Neural crest cell (in vitro differentiated cells): ENCODE data around the gene TSPAN8. TPM values are rescaled to one million over a fixed set of nuclear protein-coding genes. Genes with fewer than 3 reads are reported as not detected.

Experiments
- DNase-seq: peaks from one replicate; pipeline ENCODE4 v3.0.0; 2021; ENCODE audit warnings: low read depth, mixed read lengths, low spot score
- H3K27ac Mint-ChIP-seq: one replicate; pipeline ENCODE4 v1.8.0; 2021; ENCODE audit warnings: mild to moderate bottlenecking, mixed read lengths; ENCODE audit not compliant: unreplicated experiment
- H3K27me3 Mint-ChIP-seq: 2 replicates; pipeline ENCODE4 v1.8.0; 2021; ENCODE audit warnings: low read depth, mild to moderate bottlenecking, mixed read lengths
- H3K36me3 Mint-ChIP-seq: 2 replicates; pipeline ENCODE4 v1.8.0; 2021; ENCODE audit warnings: low read depth, mild to moderate bottlenecking, mixed read lengths
- H3K4me1 Mint-ChIP-seq: 2 replicates; pipeline ENCODE4 v1.8.0; 2021; ENCODE audit warnings: mixed read lengths
- H3K4me3 Mint-ChIP-seq: one replicate; pipeline ENCODE4 v1.8.0; 2021; ENCODE audit warnings: mild to moderate bottlenecking, mixed read lengths
- H3K9me3 Mint-ChIP-seq: 2 replicates; pipeline ENCODE4 v1.8.0; 2021; ENCODE audit warnings: mixed read lengths
- CTCF ChIP-seq: fragments of 200-600 bp; sonication (generic); conservative IDR thresholded peaks from 2 replicates; pipeline ENCODE4 v1.5.0; 2021; ENCODE audit warnings: antibody characterized with exemption, mild to moderate bottlenecking
- total RNA-seq: library from RNA; stranded (reverse); gene quantifications from 2 replicates; pipeline ENCODE4 v1.2.1, GENCODE V29; 2021

Gene TSPAN8
- total RNA-seq, 1 donor from 2014 or later: not detected

DNA sequence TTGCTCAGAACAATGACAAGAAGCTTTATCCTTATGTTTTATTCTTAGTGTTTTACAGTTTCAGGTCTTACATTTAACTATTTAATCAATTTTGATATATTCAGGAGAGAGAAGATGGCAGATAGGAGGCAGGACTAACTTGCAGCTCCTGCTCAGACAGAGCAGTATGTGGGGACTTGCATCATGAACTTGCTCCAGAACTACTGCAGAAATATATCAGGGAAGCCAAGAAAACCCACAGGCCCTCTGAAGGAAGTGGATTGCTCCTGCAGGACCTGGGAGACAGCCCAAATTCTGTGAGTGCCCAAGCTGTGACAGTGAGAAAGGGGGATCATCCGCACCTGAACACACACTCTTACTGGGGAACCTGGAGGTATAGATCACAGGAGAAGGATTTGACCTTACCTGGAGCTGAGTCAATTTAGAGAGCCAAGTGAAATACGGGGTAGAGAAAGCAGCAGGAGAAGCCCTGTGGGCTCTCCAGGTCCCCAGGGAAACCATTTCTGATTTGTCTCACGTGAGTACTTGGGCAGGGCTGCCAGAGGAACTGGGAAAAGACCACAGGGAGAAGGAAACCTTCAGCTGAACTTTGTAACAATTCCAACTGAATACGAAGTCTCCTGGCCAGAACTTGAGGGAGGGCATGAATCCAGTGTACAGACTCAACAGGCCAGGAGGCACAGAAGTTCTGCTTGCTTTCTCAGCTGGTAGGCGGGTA is 28.9 kb upstream of the TSPAN8 start:
- DNase-seq: no peak
- Mint-ChIP-seq H3K27me3 (no peaks in the 10 kb centered on the region), H3K4me3 (no peak overlapping the region), H3K27ac (no peak overlapping the region), H3K36me3 (no peaks in the 10 kb centered on the region), H3K9me3 (no peaks in the 10 kb centered on the region), H3K4me1 (no peaks in the 10 kb centered on the region)
- TF ChIP-seq CTCF: no peak

DNA sequence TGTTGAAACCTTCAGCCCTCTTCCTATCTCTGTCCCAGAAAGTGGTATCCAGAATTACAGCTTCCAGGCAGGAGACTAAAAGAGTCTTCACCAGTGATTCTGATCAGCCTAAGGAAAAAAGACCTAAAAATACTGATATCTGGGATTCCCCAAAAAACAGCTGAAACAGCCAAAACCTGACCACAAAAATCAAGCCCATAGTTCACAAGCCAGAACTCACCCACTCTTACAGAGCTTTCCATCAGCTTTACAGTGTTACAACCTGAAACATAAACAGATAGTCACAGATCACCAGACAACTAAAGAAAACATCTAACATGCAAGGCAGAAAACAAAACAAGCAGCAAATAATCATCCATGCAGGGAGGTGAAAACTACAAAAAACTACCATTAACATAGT is 26.0 kb upstream of the TSPAN8 start:
- Mint-ChIP-seq H3K4me1 (no peaks in the 10 kb centered on the region), H3K27me3 (no peaks in the 10 kb centered on the region), H3K36me3 (no peaks in the 10 kb centered on the region), H3K27ac (no peak overlapping the region), H3K9me3 (peaks cover 5% of the 10 kb centered on the region), H3K4me3 (no peak overlapping the region)
- no peak for DNase-seq
- no peak for TF ChIP-seq CTCF

- Mint-ChIP-seq H3K4me1 (no peaks in the 10 kb centered on the region), H3K36me3 (no peaks in the 10 kb centered on the region), H3K27me3 (no peaks in the 10 kb centered on the region), H3K4me3 (no peak overlapping the region), H3K27ac (no peak overlapping the region), H3K9me3 (peaks cover 5% of the 10 kb centered on the region)
- no peak for DNase-seq
- no peak for TF ChIP-seq CTCF
Observed at GRCh38 chr12:71183018-71183417, 25.2 kb upstream of the TSPAN8 start.

- no peak overlapping the region for H3K4me3 Mint-ChIP-seq
Observed at GRCh38 chr12:71178162-71178561, 20.4 kb upstream of the TSPAN8 start.

DNA sequence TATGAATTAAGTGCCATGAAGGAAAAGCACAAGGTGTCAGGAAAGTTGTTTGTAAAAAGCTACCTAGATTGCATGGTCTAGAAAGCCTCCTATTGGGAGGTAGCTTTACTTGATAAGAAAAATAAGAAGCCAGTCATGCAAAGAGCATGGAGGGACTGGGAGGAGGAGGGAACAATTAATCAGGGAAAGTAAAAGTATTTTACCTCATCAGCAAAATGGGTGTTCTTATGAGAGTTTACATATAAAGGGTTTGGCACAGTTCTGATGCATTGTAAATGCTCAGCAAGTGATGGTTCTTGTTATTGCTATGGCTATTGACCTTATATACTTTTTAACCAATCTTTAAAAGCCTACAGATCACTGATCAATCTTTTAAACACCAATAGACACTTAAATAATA is 17.0 kb upstream of the TSPAN8 start:
- Mint-ChIP-seq H3K27me3 (no peaks in the 10 kb centered on the region), H3K9me3 (peaks cover 4% of the 10 kb centered on the region), H3K4me3 (no peak overlapping the region), H3K27ac (no peak overlapping the region), H3K36me3 (no peaks in the 10 kb centered on the region), H3K4me1 (no peaks in the 10 kb centered on the region)
- DNase-seq: no peak
- no peak for TF ChIP-seq CTCF

More at GRCh38 chr12:71178162-71178561, 20.4 kb upstream of the TSPAN8 start:
- H3K4me1 Mint-ChIP-seq: no peaks in the 10 kb centered on the region
- no peaks in the 10 kb centered on the region for H3K36me3 Mint-ChIP-seq
- H3K27ac Mint-ChIP-seq: no peak overlapping the region
- no peaks in the 10 kb centered on the region for H3K27me3 Mint-ChIP-seq
- peaks cover 5% of the 10 kb centered on the region for H3K9me3 Mint-ChIP-seq
- DNase-seq: no peak
- TF ChIP-seq CTCF: no peak
